ENCODE results near the gene GGCT.

Gene GGCT

DNA sequence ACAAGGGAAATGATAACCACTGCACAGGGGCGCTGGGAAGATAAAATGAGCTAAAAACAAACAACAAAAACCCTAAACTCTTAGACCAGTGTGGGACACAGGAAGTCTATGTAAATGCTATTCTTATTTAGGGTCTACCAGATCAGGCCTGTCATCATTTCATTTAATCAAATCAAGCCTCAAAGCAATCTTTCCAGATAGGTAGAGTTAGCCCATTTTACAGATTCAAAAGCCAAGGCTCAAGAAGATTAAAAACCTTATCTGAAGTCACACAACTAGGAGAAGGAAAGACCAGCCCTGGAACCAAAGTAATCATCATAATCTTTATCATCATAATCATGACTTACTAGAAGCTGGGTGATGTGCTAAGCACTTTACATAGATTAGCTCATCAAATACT, 30.7 kb downstream of the GGCT start:
- TF ChIP-seq TAF1 (IDR thresholded peaks at IDR 0.05; ENCODE audit: borderline replicate concordance, insufficient read depth, low read length), result no peak
- no peak for TF ChIP-seq FOXP2 (optimal IDR thresholded peaks at IDR 0.05; ENCODE audit: borderline replicate concordance, extremely low read depth, extremely low read length, insufficient read depth)
- TF ChIP-seq REST (IDR thresholded peaks at IDR 0.05; ENCODE audit: insufficient read depth in 1 of 2, low read depth in 2 of 2, low read length in 2 of 2), result no peak
- TF ChIP-seq POLR2AphosphoS5 (IDR thresholded peaks at IDR 0.05; ENCODE audit: low read depth, low read length), result no peak
- TF ChIP-seq SIN3A (IDR thresholded peaks at IDR 0.05; ENCODE audit: borderline replicate concordance, insufficient read depth, low read length), result no peak

DNA sequence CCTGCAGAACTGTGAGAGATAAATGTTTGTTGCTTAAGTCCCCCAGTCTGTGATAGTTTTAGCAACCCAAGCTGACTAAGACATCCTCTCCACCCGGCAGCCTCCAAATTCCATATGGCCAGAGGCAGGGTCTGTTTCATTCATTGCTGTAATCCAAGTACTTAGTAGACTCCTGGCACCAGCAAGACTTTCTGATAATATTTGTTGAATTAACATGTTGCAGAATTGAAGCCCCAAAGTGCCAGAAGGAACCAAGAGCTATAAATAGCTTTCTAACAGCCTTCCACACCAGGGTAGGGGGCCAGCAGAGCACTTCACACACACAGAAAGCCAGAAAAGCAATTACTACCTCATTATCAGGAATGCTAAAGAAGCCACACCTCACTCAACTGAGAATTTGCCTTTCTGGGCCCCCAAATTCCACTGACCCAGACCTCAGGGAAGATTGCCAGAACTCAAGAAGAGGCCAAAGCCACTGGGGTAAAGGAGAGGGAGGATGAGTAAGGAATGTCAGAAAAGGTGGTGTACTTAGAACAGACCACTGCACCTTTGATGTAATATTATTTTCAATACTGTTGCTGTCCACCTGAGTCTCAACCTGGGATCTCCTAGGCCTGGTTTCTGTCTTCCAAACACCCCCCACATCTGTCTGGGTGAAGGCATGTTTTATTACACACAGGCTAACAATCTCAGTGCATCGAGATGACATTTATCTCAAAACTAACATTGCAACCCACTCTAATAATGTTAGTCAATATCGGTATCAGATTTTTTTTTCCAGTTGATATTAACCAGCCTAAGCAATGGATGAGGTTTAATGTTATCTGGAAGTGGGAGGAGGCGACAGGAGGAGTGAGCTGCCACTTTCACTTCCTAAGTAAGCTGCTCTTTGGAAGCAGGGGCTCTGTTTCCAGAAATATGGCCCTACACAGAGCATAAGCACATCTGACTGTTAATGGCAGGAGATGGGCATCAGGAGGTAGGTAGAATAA, 31.5 kb downstream of the GGCT start:
- TF ChIP-seq SIN3A (IDR thresholded peaks at IDR 0.05; ENCODE audit: borderline replicate concordance, insufficient read depth, low read length), result no peak
- no peak for TF ChIP-seq TAF1 (IDR thresholded peaks at IDR 0.05; ENCODE audit: borderline replicate concordance, insufficient read depth, low read length)
- TF ChIP-seq REST (IDR thresholded peaks at IDR 0.05; ENCODE audit: insufficient read depth in 1 of 2, low read depth in 2 of 2, low read length in 2 of 2), result no peak

GRCh38 chr7:30472081-30472783, 32.4 kb downstream of the GGCT start:
- no peak for TF ChIP-seq SIN3A (IDR thresholded peaks at IDR 0.05; ENCODE audit: borderline replicate concordance, insufficient read depth, low read length)

- TF ChIP-seq TAF1 (IDR thresholded peaks at IDR 0.05; ENCODE audit: borderline replicate concordance, insufficient read depth, low read length), result no peak
- no peak for TF ChIP-seq FOXP2 (optimal IDR thresholded peaks at IDR 0.05; ENCODE audit: borderline replicate concordance, extremely low read depth, extremely low read length, insufficient read depth)
- no peak for TF ChIP-seq SIN3A (IDR thresholded peaks at IDR 0.05; ENCODE audit: borderline replicate concordance, insufficient read depth, low read length)
- no peak; the same call in 1 of the 2 replicates for TF ChIP-seq POLR2AphosphoS5 (IDR thresholded peaks at IDR 0.05; ENCODE audit: low read depth, low read length)
- no peak for TF ChIP-seq REST (IDR thresholded peaks at IDR 0.05; ENCODE audit: insufficient read depth in 1 of 2, low read depth in 2 of 2, low read length in 2 of 2)
Measured at GRCh38 chr7:30471205-30471604, 33.4 kb downstream of the GGCT start.

- TF ChIP-seq TAF1 (IDR thresholded peaks at IDR 0.05; ENCODE audit: borderline replicate concordance, insufficient read depth, low read length) (no peak), FOXP2 (optimal IDR thresholded peaks at IDR 0.05; ENCODE audit: borderline replicate concordance, extremely low read depth, extremely low read length, insufficient read depth) (no peak), POLR2AphosphoS5 (IDR thresholded peaks at IDR 0.05; ENCODE audit: low read depth, low read length) (no peak), SIN3A (IDR thresholded peaks at IDR 0.05; ENCODE audit: borderline replicate concordance, insufficient read depth, low read length) (no peak), REST (IDR thresholded peaks at IDR 0.05; ENCODE audit: insufficient read depth in 1 of 2, low read depth in 2 of 2, low read length in 2 of 2) (no peak)
Measured at GRCh38 chr7:30470771-30471170, 33.9 kb downstream of the GGCT start.
